IMR-90 (cell line): Measurements from ENCODE around the gene RBBP7. TPM values are rescaled to one million over a fixed set of nuclear protein-coding genes. Genes with fewer than 3 reads are reported as not detected.

ENCODE experiments used
- ATAC-seq: fragments of 200-7000 bp; cut with Tn5 transposase; 2 replicates; pipeline ENCODE4 v1.9.1; 2020; ENCODE audit warnings: low read depth, mild to moderate bottlenecking, moderate library complexity
- Bru-seq: library from RNA; stranded (reverse); fragments of 400-500 nt; gene quantifications from one replicate; lab custom pipeline; 2021; lab: Mats Ljungman, UMichigan
- BruChase-seq, 2 experiments: library from RNA; stranded (reverse); fragments of 400-500 nt; gene quantifications; one replicate each; lab custom pipeline; 2021; lab: Mats Ljungman, UMichigan
- BruUV-seq: library from RNA; stranded (reverse); fragments of 400-500 nt; replicated peaks from 2 replicates; lab custom pipeline; 2021; lab: Mats Ljungman, UMichigan
- CTCF ChIA-PET: fragments of 300-600 bp; formaldehyde crosslinking; extraction: SDS; loops from one replicate; lab custom pipeline; 2021; ENCODE audit warnings: antibody characterized with exemption; lab: Yijun Ruan, JAX
- POLR2A ChIA-PET: fragments of 300-600 bp; sonication (Branson Sonifier 250); formaldehyde crosslinking; loops from one replicate; lab custom pipeline; 2022; ENCODE audit warnings: antibody characterized with exemption; ENCODE audit not compliant: unreplicated experiment; lab: Charles Lee
- DNase-seq: peaks from one replicate; pipeline ENCODE4 v3.0.0; 2013
- H2AFZ ChIP-seq: replicated peaks from 2 replicates; pipeline ENCODE3; 2013; ENCODE audit warnings: low read length, mild to moderate bottlenecking; ENCODE audit not compliant: poor library complexity
- H2AK5ac ChIP-seq: 2 replicates; pipeline ENCODE4 v1.6.1; 2013; ENCODE audit warnings: low read depth, low read length, inconsistent platforms
- H2AK9ac ChIP-seq: replicated peaks from 2 replicates; pipeline ENCODE3; 2013; ENCODE audit warnings: mild to moderate bottlenecking, low read depth, low read length, moderate library complexity; ENCODE audit not compliant: poor library complexity
- H2BK120ac ChIP-seq: 2 replicates; pipeline ENCODE4 v1.6.1; 2013; ENCODE audit warnings: low read depth, low read length, inconsistent platforms
- H2BK15ac ChIP-seq: 3 replicates; pipeline ENCODE4 v1.6.1; 2013; ENCODE audit warnings: low read depth, low read length, inconsistent platforms
- H2BK20ac ChIP-seq: 2 replicates; pipeline ENCODE4 v1.6.1; 2013; ENCODE audit warnings: low read depth, mild to moderate bottlenecking, inconsistent platforms, low read length, moderate library complexity
- H2BK5ac ChIP-seq: 2 replicates; pipeline ENCODE4 v1.6.1; 2013; ENCODE audit warnings: mild to moderate bottlenecking, low read depth, low read length, inconsistent platforms; ENCODE audit not compliant: poor library complexity, severe bottlenecking
- H3K14ac ChIP-seq: replicated peaks from 2 replicates; pipeline ENCODE4 v1.6.1; 2013; ENCODE audit warnings: low read depth, low read length, inconsistent platforms
- H3K18ac ChIP-seq: 2 replicates; pipeline ENCODE4 v1.6.1; 2013; ENCODE audit warnings: low read depth, low read length, control low read depth
- H3K23ac ChIP-seq: 2 replicates; pipeline ENCODE4 v1.6.1; 2013; ENCODE audit warnings: low read depth, low read length, inconsistent platforms
- H3K27ac ChIP-seq: 2 replicates; pipeline ENCODE4 v1.5.1; 2013; ENCODE audit warnings: mild to moderate bottlenecking, control low read depth, low read length; ENCODE audit not compliant: insufficient read depth
- H3K27me3 ChIP-seq: 2 replicates; pipeline ENCODE4 v1.6.1; 2013; ENCODE audit warnings: low read length; ENCODE audit not compliant: control insufficient read depth, insufficient read depth
- H3K36me3 ChIP-seq: 2 replicates; pipeline ENCODE4 v1.6.1; 2013; ENCODE audit warnings: low read length, mixed read lengths; ENCODE audit not compliant: control insufficient read depth, insufficient read depth
- H3K4ac ChIP-seq: 2 replicates; pipeline ENCODE4 v1.6.1; 2013; ENCODE audit warnings: low read depth, low read length, inconsistent platforms
- H3K4me1 ChIP-seq: 2 replicates; pipeline ENCODE4 v1.6.1; 2013; ENCODE audit warnings: low read length, mixed read lengths; ENCODE audit not compliant: control insufficient read depth, insufficient read depth
- H3K4me2 ChIP-seq: 2 replicates; pipeline ENCODE4 v1.6.1; 2013; ENCODE audit warnings: low read depth, mild to moderate bottlenecking, control low read depth, low read length, moderate library complexity
- H3K4me3 ChIP-seq: 2 replicates; pipeline ENCODE4 v1.5.1; 2013; ENCODE audit warnings: low read depth, mild to moderate bottlenecking, control low read depth, low read length, moderate library complexity; ENCODE audit not compliant: insufficient read depth
- H3K56ac ChIP-seq: 2 replicates; pipeline ENCODE4 v1.6.1; 2013; ENCODE audit warnings: low read length, inconsistent platforms; ENCODE audit not compliant: insufficient read depth; ENCODE audit errors: extremely low read depth
- H3K79me1 ChIP-seq, 2 experiments: 2 replicates each; pipeline ENCODE4 v1.6.1; 2013; ENCODE audit warnings: low read length in 2 of 2, inconsistent platforms in 1 of 2, low read depth in 1 of 2
- H3K9ac ChIP-seq: 2 replicates; pipeline ENCODE4 v1.6.1; 2013; ENCODE audit warnings: low read depth, low read length, control low read depth
- H3K9me1 ChIP-seq: 2 replicates; pipeline ENCODE4 v1.6.1; 2013; ENCODE audit warnings: low read length, inconsistent platforms; ENCODE audit not compliant: insufficient read depth
- H3K9me3 ChIP-seq: 2 replicates; pipeline ENCODE4 v1.6.1; 2013; ENCODE audit warnings: low read length; ENCODE audit not compliant: control insufficient read depth, insufficient read depth
- H4K20me1 ChIP-seq: 2 replicates; pipeline ENCODE4 v1.6.1; 2013; ENCODE audit warnings: low read length, inconsistent platforms; ENCODE audit not compliant: insufficient read depth
- H4K5ac ChIP-seq: 2 replicates; pipeline ENCODE4 v1.6.1; 2013; ENCODE audit warnings: mild to moderate bottlenecking, low read depth, low read length, control low read depth
- H4K8ac ChIP-seq, 2 experiments: 2 replicates each; pipeline ENCODE4 v1.6.1; 2013; ENCODE audit warnings: low read depth in 2 of 2, low read length in 2 of 2, control low read depth in 1 of 2, inconsistent platforms in 1 of 2
- H4K91ac ChIP-seq: 2 replicates; pipeline ENCODE4 v1.6.1; 2013; ENCODE audit warnings: low read depth, low read length, inconsistent platforms; ENCODE audit not compliant: insufficient read depth
- BHLHE40 ChIP-seq: fragments of 150-350 bp; IDR thresholded peaks from 2 replicates; pipeline ENCODE4 v1.6.1; 2016; ENCODE audit warnings: mild to moderate bottlenecking, low read depth, low read length
- CEBPB ChIP-seq: IDR thresholded peaks from 2 replicates; pipeline ENCODE4 v1.6.1; 2012; ENCODE audit warnings: low read depth, low read length, improper control_type of control experiment
- CTCF ChIP-seq: conservative IDR thresholded peaks from 2 replicates; pipeline ENCODE4 v1.5.1; 2012; ENCODE audit warnings: mild to moderate bottlenecking, low read depth, low read length, improper control_type of control experiment
- ELK1 ChIP-seq: fragments of 150-350 bp; IDR thresholded peaks from 2 replicates; pipeline ENCODE4 v1.6.1; 2016; ENCODE audit warnings: low read depth, mild to moderate bottlenecking, low read length, moderate library complexity, borderline replicate concordance
- FOS ChIP-seq: fragments of 150-350 bp; IDR thresholded peaks from 2 replicates; pipeline ENCODE4 v1.6.1; 2016; ENCODE audit warnings: low read depth, low read length
- MAZ ChIP-seq: IDR thresholded peaks from 2 replicates; pipeline ENCODE4 v1.6.1; 2012; ENCODE audit warnings: low read depth, mild to moderate bottlenecking, low read length, improper control_type of control experiment, moderate library complexity, borderline replicate concordance
- POLR2A ChIP-seq: IDR thresholded peaks from 2 replicates; pipeline ENCODE4 v1.6.1; 2012; ENCODE audit warnings: mild to moderate bottlenecking, low read depth, low read length
- RCOR1 ChIP-seq: IDR thresholded peaks from 2 replicates; pipeline ENCODE4 v1.6.1; 2012; ENCODE audit warnings: mild to moderate bottlenecking, low read length, improper control_type of control experiment; ENCODE audit not compliant: insufficient replicate concordance
- SMC3 ChIP-seq: fragments of 150-350 bp; IDR thresholded peaks from 2 replicates; pipeline ENCODE4 v1.6.1; 2016; ENCODE audit warnings: low read depth, mild to moderate bottlenecking, antibody characterized with exemption, low read length, moderate library complexity
- USF2 ChIP-seq: fragments of 150-350 bp; IDR thresholded peaks from 2 replicates; pipeline ENCODE4 v1.6.1; 2017; ENCODE audit warnings: mild to moderate bottlenecking, antibody characterized with exemption, low read length, low read depth
- WGBS, 2 experiments: methylation state at CpG; one replicate each; pipeline versions ENCODE4 v1.1.5 to v1.1.7; 2013; ENCODE audit warnings: missing lambda C conversion rate in 2 of 2; ENCODE audit not compliant: insufficient read length in 1 of 2; ENCODE audit errors: extremely low coverage in 2 of 2; 5-methylcytosine and 5-hydroxymethylcytosine counted together
- dilution Hi-C: fragments of 300-500 bp; cut with HindIII; formaldehyde crosslinking; loops from one replicate; pipeline ENCODE4 v1.14.3; 2018; ENCODE audit warnings: low sequenced_read_pairs; ENCODE audit not compliant: unreplicated experiment
- in situ Hi-C: fragments of 300-500 bp; cut with MboI; formaldehyde crosslinking; loops from 3 replicates; pipeline ENCODE4 v1.14.3; 2019; ENCODE audit warnings: low sequenced_read_pairs, inconsistent platforms, mixed read lengths
- intact Hi-C: fragments of 100-400 bp; cut with micrococcal nuclease; formaldehyde crosslinking; loops from 2 replicates; pipeline ENCODE4 v1.10.0; 2022
- long read RNA-seq: library from polyadenylated mRNA; unstranded; transcript quantifications from one replicate; pipeline ENCODE4 v2.0.0, GENCODE V29; 2021; ENCODE audit not compliant: unreplicated experiment
- polyA plus RNA-seq, 3 experiments: library from polyadenylated mRNA; depleted of rRNA; stranded (reverse); fragments of >200 nt; gene quantifications; 2 replicates each; pipeline ENCODE4 v1.2.3, GENCODE V29; 2012; ENCODE audit warnings: low replicate concordance in 1 of 3
- total RNA-seq: library from RNA; depleted of rRNA; stranded (reverse); fragments of >200 nt; gene quantifications from 2 replicates; pipeline ENCODE4 v1.2.3, GENCODE V29; 2012; rRNA removed

The RBBP7 gene
- 132 and 147 TPM in 2 replicates for total RNA-seq
- 116 and 149 TPM in 2 replicates for polyA plus RNA-seq (2012; rRNA removed)
- polyA plus RNA-seq (2012; cell fraction: cytosol; rRNA removed), result 44.7 and 152 TPM in 2 replicates
- 23.9 and 112 TPM in 2 replicates for polyA plus RNA-seq (2012; cell fraction: nucleus; rRNA removed; ENCODE audit: low replicate concordance)
- percentile 84 among the genes with signal in this experiment for Bru-seq, nascent RNA
- BruChase-seq, experiment 1, labeled RNA remaining after a 6-hour chase, result percentile 82 among the genes with signal in this experiment
- BruChase-seq, experiment 2, labeled RNA remaining after a 2-hour chase, result percentile 73 among the genes with signal in this experiment
- long read RNA-seq, transcript RBBP7-203 (12 exons, 2,333 nt), result major isoform, 117 of 147 reads
- long read RNA-seq, transcript RBBP7-202 (12 exons, 2,036 nt), result minor isoform, 11 of 147 reads
- long read RNA-seq, partial matches to known transcripts, result 1 of 147 reads
- long read RNA-seq, other reads (novel, unspliced or antisense), result 17 of 147 reads

GRCh38 chrX:16870095-16870861, at the start of gene RBBP7:
RBBP7 (minus strand) TSS chrX:16870362; CDS start chrX:16870053, 309 bp downstream.
- no peaks in the 10 kb centered on the region for H3K9me3 ChIP-seq
- ATAC-seq (peak; percentile 91), DNase-seq (peak; percentile 89)
- peak within 1 kb of the TSS; percentile 66 for H4K5ac ChIP-seq
- peak within 1 kb of the TSS; percentile 92 for H3K27ac ChIP-seq
- no TSS peak for BruUV-seq
- H2BK120ac ChIP-seq, result peak within 1 kb of the TSS; percentile 46; the same call in 1 of the 2 replicates
- peak within 1 kb of the TSS; percentile 89 to 96 for H4K8ac ChIP-seq
- peaks cover 8% of the 10 kb centered on the region for H3K4me1 ChIP-seq
- peak within 1 kb of the TSS; percentile 77 for H3K18ac ChIP-seq
- peak within 1 kb of the TSS; percentile 94 for H2AK9ac ChIP-seq
- no peak within 1 kb of the TSS for H2BK15ac ChIP-seq
- H2BK5ac ChIP-seq, result peak within 1 kb of the TSS; percentile 77
- H3K4me3 ChIP-seq, result peak within 1 kb of the TSS; percentile 66
- peak within 1 kb of the TSS; percentile 96 for H3K4me2 ChIP-seq
- intact Hi-C loops (loop anchor here (1.0 kb wide), 1 partner anchor 33 kb away; no protein-coding TSS in a partner anchor), in situ Hi-C loops (no loop called here), dilution Hi-C loops (no loop called here)
- H3K14ac ChIP-seq, result peak within 1 kb of the TSS; percentile 73; the same call in 1 of the 2 replicates
- 8% methylated on average over 10 of the region's 84 CpGs; no CpG with 5 or more reads in 1 of the 2 experiments for WGBS, 2 experiments
- peaks cover 3 to 18% of the 10 kb centered on the region in 2 experiments; a peak in 2 of 4 replicates for H3K79me1 ChIP-seq
- peak within 1 kb of the TSS; percentile 74 for H3K4ac ChIP-seq
- 0 out of 2 replicates have a peak within 1 kb of the TSS, but pooled peaks have one; percentile 15 for H2AK5ac ChIP-seq
- H3K36me3 ChIP-seq, result no peaks in the 10 kb centered on the region
- H3K56ac ChIP-seq, result peak within 1 kb of the TSS; percentile 87
- ChIA-PET CTCF (interaction anchor here (0.7 to 1.1 kb wide), 2 partner anchors 13 kb away, joined by 3 to 6 read pairs; no protein-coding TSS in a partner anchor), POLR2A (no interaction called here)
- peak within 1 kb of the TSS; percentile 82 for H3K9ac ChIP-seq
- H3K23ac ChIP-seq, result peak within 1 kb of the TSS; percentile 87
- no peak within 1 kb of the TSS for H2BK20ac ChIP-seq
- peak within 1 kb of the TSS; percentile 96 for H2AFZ ChIP-seq
- H4K91ac ChIP-seq, result peak within 1 kb of the TSS; percentile 62
- H3K27me3 ChIP-seq, result peaks cover 9% of the 10 kb centered on the region
- peaks cover 35% of the 10 kb centered on the region for H4K20me1 ChIP-seq
- H3K9me1 ChIP-seq, result no peaks in the 10 kb centered on the region; the same call in 1 of the 2 replicates
- TF ChIP-seq ELK1, result no peak
- 0 out of 2 replicates have a peak, but pooled peaks have one; percentile 4 for TF ChIP-seq USF2
- TF ChIP-seq POLR2A, result peak; percentile 94
- no peak for TF ChIP-seq RCOR1
- no peak; the same call in 1 of the 2 replicates for TF ChIP-seq BHLHE40
- TF ChIP-seq MAZ, result peak; percentile 74; the same call in 1 of the 2 replicates
- no peak for TF ChIP-seq SMC3
- TF ChIP-seq CEBPB, result no peak
- no peak for TF ChIP-seq CTCF
- no peak for TF ChIP-seq FOS
